Activated B cell treated with CpG ODN at 0.5 μM for 24 hours (primary cell): ENCODE data around the gene UACA. TPM values are rescaled to one million over a fixed set of nuclear protein-coding genes. Genes with fewer than 3 reads are reported as not detected.

Experiments used
- ATAC-seq: fragments of 200-7000 bp; cut with Tn5 transposase; one replicate; pipeline ENCODE4 v1.10.0; 2021; ENCODE audit warnings: low read depth, mild to moderate bottlenecking, moderate library complexity
- CTCF ChIA-PET: fragments of 350-600 bp; sonication (Branson Sonifier 250); formaldehyde crosslinking; loops from one replicate; lab custom pipeline; 2021; ENCODE audit warnings: antibody characterized with exemption; lab: Charles Lee
- POLR2A ChIA-PET: fragments of 350-600 bp; sonication (Branson Sonifier 250); formaldehyde crosslinking; loops from one replicate; lab custom pipeline; 2021; ENCODE audit warnings: antibody characterized with exemption; lab: Charles Lee
- DNase-seq: peaks from one replicate; pipeline ENCODE4 v3.0.0; 2022
- H3K27ac Mint-ChIP-seq: one replicate; pipeline ENCODE4 v1.8.0; 2020; ENCODE audit warnings: mixed read lengths
- H3K27me3 Mint-ChIP-seq: one replicate; pipeline ENCODE4 v1.8.0; 2021; ENCODE audit warnings: mixed read lengths
- H3K36me3 Mint-ChIP-seq: one replicate; pipeline ENCODE4 v1.8.0; 2021; ENCODE audit warnings: low read depth, mixed read lengths
- H3K4me1 Mint-ChIP-seq: one replicate; pipeline ENCODE4 v1.8.0; 2021; ENCODE audit warnings: mixed read lengths
- H3K4me3 Mint-ChIP-seq: one replicate; pipeline ENCODE4 v1.8.0; 2020; ENCODE audit warnings: mild to moderate bottlenecking, mixed read lengths
- H3K9me3 Mint-ChIP-seq: one replicate; pipeline ENCODE4 v1.8.0; 2020; ENCODE audit warnings: mixed read lengths
- CTCF ChIP-seq: fragments of 200-600 bp; IDR thresholded peaks from one replicate; pipeline ENCODE4 v1.8.0; 2022; ENCODE audit warnings: antibody characterized with exemption, mild to moderate bottlenecking
- intact Hi-C: fragments of 100-400 bp; cut with micrococcal nuclease; formaldehyde crosslinking; loops from one replicate; pipeline ENCODE4 v1.15.1; 2024
- total RNA-seq: library from RNA; stranded (reverse); gene quantifications from 2 replicates; pipeline ENCODE4 v1.2.3, GENCODE V29; 2022

UACA gene
- total RNA-seq, 1 donor from 2014 or later: 1.00 TPM

GRCh38 chr15:70763950-70764730 lies 782 bp upstream of the UACA start:
- DNase-seq: no peak
- Mint-ChIP-seq H3K4me1 (peaks cover 24% of the 10 kb centered on the region), H3K36me3 (no peaks in the 10 kb centered on the region), H3K4me3 (peak overlapping the region; percentile 87), H3K9me3 (no peaks in the 10 kb centered on the region), H3K27ac (no peak overlapping the region), H3K27me3 (peaks cover 18% of the 10 kb centered on the region)
- ChIA-PET CTCF (no interaction called here), POLR2A (no interaction called here)
- no peak for ATAC-seq
- intact Hi-C loops: loop anchor here (2.0 to 5.0 kb wide), 2 partner anchors 1312 to 1603 kb away; partner anchors contain the start of genes GLCE and RPLP1
- TF ChIP-seq CTCF: no peak

- intact Hi-C loops: loop anchor here (2.0 to 5.0 kb wide), 2 partner anchors 1310 to 1602 kb away; partner anchors contain the start of genes GLCE and RPLP1
- no peak for ATAC-seq
- H3K9me3 Mint-ChIP-seq: no peaks in the 10 kb centered on the region
- POLR2A ChIA-PET: no interaction called here
- H3K27ac Mint-ChIP-seq: no peak overlapping the region
- peak; percentile 35 for DNase-seq
- no peak for TF ChIP-seq CTCF
- no peaks in the 10 kb centered on the region for H3K36me3 Mint-ChIP-seq
- peak overlapping the region; percentile 87 for H3K4me3 Mint-ChIP-seq
- CTCF ChIA-PET: interaction anchor here (0.6 kb wide), 1 partner anchor 62 kb away, joined by 3 read pairs; no protein-coding TSS in a partner anchor
- H3K27me3 Mint-ChIP-seq: peaks cover 24% of the 10 kb centered on the region
- H3K4me1 Mint-ChIP-seq: peaks cover 15% of the 10 kb centered on the region
Observed at GRCh38 chr15:70762469-70763119, 764 bp downstream of the UACA start.

- CTCF ChIA-PET: interaction anchor here (0.6 kb wide), 1 partner anchor 62 kb away, joined by 3 read pairs; no protein-coding TSS in a partner anchor
- Mint-ChIP-seq H3K27ac (no peak overlapping the region), H3K4me3 (peak overlapping the region; percentile 87), H3K9me3 (no peaks in the 10 kb centered on the region), H3K4me1 (peaks cover 13% of the 10 kb centered on the region), H3K36me3 (no peaks in the 10 kb centered on the region), H3K27me3 (peaks cover 30% of the 10 kb centered on the region)
- DNase-seq: no peak
- ATAC-seq: no peak
- no peak for TF ChIP-seq CTCF
- POLR2A ChIA-PET: no interaction called here
- intact Hi-C loops: loop anchor here (2.0 to 5.0 kb wide), 2 partner anchors 1310 to 1601 kb away; partner anchors contain the start of genes GLCE and RPLP1
Observed at GRCh38 chr15:70761931-70762468, 1.4 kb downstream of the UACA start.

- intact Hi-C loops: loop anchor here (5.0 kb wide), 1 partner anchor 1309 kb away; the partner anchor contains the start of gene RPLP1
- H3K27ac Mint-ChIP-seq: no peak overlapping the region
- ATAC-seq: no peak
- H3K27me3 Mint-ChIP-seq: peaks cover 30% of the 10 kb centered on the region
- no peaks in the 10 kb centered on the region for H3K9me3 Mint-ChIP-seq
- TF ChIP-seq CTCF: no peak
- ChIA-PET POLR2A (no interaction called here), CTCF (no interaction called here)
- H3K4me3 Mint-ChIP-seq: no peak overlapping the region
- H3K36me3 Mint-ChIP-seq: no peaks in the 10 kb centered on the region
- DNase-seq: no peak
- H3K4me1 Mint-ChIP-seq: peaks cover 13% of the 10 kb centered on the region
Observed at GRCh38 chr15:70761046-70761445, 2.3 kb downstream of the UACA start.
